ENCODE data around the gene NUBP2.

DNA sequence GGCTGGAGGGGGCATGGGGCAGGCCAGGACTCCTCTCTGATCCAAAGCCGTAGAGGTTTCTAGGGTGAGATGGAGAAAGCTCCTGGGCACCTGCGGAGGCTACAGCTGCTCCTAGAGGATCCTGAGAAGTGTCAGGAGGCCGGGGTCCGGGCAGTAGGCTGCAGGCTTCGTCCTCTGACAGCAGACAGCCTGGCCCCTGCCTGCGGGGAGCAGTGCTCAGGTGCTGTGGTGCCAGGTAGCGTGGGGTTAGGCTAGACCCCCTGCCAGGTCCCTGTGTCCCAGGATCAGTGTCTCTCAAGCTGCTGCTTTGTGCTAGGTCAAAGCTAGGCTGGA lies 8.3 kb upstream of the NUBP2 start:
- TF ChIP-seq, protein P1, sequence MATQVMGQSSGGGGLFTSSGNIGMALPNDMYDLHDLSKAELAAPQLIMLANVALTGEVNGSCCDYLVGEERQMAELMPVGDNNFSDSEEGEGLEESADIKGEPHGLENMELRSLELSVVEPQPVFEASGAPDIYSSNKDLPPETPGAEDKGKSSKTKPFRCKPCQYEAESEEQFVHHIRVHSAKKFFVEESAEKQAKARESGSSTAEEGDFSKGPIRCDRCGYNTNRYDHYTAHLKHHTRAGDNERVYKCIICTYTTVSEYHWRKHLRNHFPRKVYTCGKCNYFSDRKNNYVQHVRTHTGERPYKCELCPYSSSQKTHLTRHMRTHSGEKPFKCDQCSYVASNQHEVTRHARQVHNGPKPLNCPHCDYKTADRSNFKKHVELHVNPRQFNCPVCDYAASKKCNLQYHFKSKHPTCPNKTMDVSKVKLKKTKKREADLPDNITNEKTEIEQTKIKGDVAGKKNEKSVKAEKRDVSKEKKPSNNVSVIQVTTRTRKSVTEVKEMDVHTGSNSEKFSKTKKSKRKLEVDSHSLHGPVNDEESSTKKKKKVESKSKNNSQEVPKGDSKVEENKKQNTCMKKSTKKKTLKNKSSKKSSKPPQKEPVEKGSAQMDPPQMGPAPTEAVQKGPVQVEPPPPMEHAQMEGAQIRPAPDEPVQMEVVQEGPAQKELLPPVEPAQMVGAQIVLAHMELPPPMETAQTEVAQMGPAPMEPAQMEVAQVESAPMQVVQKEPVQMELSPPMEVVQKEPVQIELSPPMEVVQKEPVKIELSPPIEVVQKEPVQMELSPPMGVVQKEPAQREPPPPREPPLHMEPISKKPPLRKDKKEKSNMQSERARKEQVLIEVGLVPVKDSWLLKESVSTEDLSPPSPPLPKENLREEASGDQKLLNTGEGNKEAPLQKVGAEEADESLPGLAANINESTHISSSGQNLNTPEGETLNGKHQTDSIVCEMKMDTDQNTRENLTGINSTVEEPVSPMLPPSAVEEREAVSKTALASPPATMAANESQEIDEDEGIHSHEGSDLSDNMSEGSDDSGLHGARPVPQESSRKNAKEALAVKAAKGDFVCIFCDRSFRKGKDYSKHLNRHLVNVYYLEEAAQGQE (IDR thresholded peaks at IDR 0.05; ENCODE audit: insufficient read depth in 1 of 2, low read depth in 2 of 2, low read length in 2 of 2) = no peak
- no peak for TF ChIP-seq FOXP2 (optimal IDR thresholded peaks at IDR 0.05; ENCODE audit: borderline replicate concordance, extremely low read depth, extremely low read length, insufficient read depth)
- TF ChIP-seq POLR2AphosphoS5 (IDR thresholded peaks at IDR 0.05; ENCODE audit: low read depth, low read length) = no peak

Measured in PFSK-1 (cell line).